A673 (cell line): ENCODE data around the gene KHDC1. TPM values are rescaled to one million over a fixed set of nuclear protein-coding genes. Genes with fewer than 3 reads are reported as not detected.

ENCODE experiments used
- BruUV-seq: library from RNA; stranded (reverse); fragments of 400-500 nt; replicated peaks from 2 replicates; lab custom pipeline; 2021; lab: Mats Ljungman, UMichigan
- CTCF ChIA-PET: fragments of 300-600 bp; sonication (Branson Sonifier 250); formaldehyde crosslinking; loops from one replicate; lab custom pipeline; 2022; ENCODE audit warnings: antibody characterized with exemption; lab: Charles Lee
- POLR2A ChIA-PET: fragments of 300-600 bp; sonication (Branson Sonifier 250); formaldehyde crosslinking; loops from one replicate; lab custom pipeline; 2022; ENCODE audit warnings: antibody characterized with exemption; ENCODE audit not compliant: low non-redundant PET; lab: Charles Lee
- DNase-seq: peaks from one replicate; pipeline ENCODE4 v3.0.0-alpha.2; 2015; ENCODE audit warnings: low spot score
- H3K27ac ChIP-seq: fragments of 200-600 bp; sonication (generic); 2 replicates; pipeline ENCODE4 v1.5.1; 2016; ENCODE audit warnings: mixed run types, low read depth, mild to moderate bottlenecking, mixed read lengths, antibody characterized with exemption, low read length; ENCODE audit not compliant: poor library complexity, severe bottlenecking
- H3K27me3 ChIP-seq: fragments of 200-600 bp; sonication (generic); replicated peaks from 2 replicates; pipeline ENCODE4 v1.6.1; 2017; ENCODE audit warnings: mixed run types, low read depth, mild to moderate bottlenecking, mixed read lengths, antibody characterized with exemption, low read length; ENCODE audit not compliant: insufficient read depth, poor library complexity
- H3K36me3 ChIP-seq: fragments of 200-600 bp; sonication (generic); 2 replicates; pipeline ENCODE4 v1.6.1; 2016; ENCODE audit warnings: mixed run types, mild to moderate bottlenecking, mixed read lengths, antibody characterized with exemption, low read length; ENCODE audit not compliant: insufficient read depth, poor library complexity, severe bottlenecking
- H3K4me1 ChIP-seq: fragments of 200-600 bp; sonication (generic); 2 replicates; pipeline ENCODE4 v1.6.1; 2017; ENCODE audit warnings: mixed run types, mild to moderate bottlenecking, mixed read lengths, antibody characterized with exemption, low read length; ENCODE audit not compliant: insufficient read depth, poor library complexity, severe bottlenecking
- H3K4me3 ChIP-seq: fragments of 200-600 bp; sonication (generic); 2 replicates; pipeline ENCODE4 v1.5.1; 2016; ENCODE audit warnings: low read depth, mixed run types, mild to moderate bottlenecking, mixed read lengths, low read length; ENCODE audit not compliant: poor library complexity, severe bottlenecking
- H3K9me3 ChIP-seq: fragments of 200-600 bp; sonication (generic); 2 replicates; pipeline ENCODE4 v1.6.1; 2016; ENCODE audit warnings: mixed run types, low read depth, mild to moderate bottlenecking, mixed read lengths, antibody characterized with exemption, low read length; ENCODE audit not compliant: poor library complexity, severe bottlenecking
- EZH2 ChIP-seq: fragments of 200-600 bp; sonication (generic); IDR thresholded peaks from 2 replicates; pipeline ENCODE4 v1.6.1; 2017; ENCODE audit warnings: borderline replicate concordance, low read depth, mild to moderate bottlenecking, mixed read lengths, antibody characterized with exemption, low read length; ENCODE audit not compliant: poor library complexity, severe bottlenecking
- intact Hi-C: fragments of 100-400 bp; cut with micrococcal nuclease; formaldehyde crosslinking; loops from one replicate; pipeline ENCODE4 v1.10.0; 2022; ENCODE audit not compliant: unreplicated experiment
- total RNA-seq: library from RNA; stranded (reverse); gene quantifications from 2 replicates; pipeline ENCODE4 v1.2.3, GENCODE V29; 2021
- TF ChIP-seq, protein P1 (sequence below): fragments of 300-800, 200-600 bp; sonication (generic); conservative IDR thresholded peaks from 2 replicates; pipeline ENCODE4 v1.5.1; 2017; ENCODE audit warnings: low read depth, mild to moderate bottlenecking, antibody characterized with exemption, low read length, moderate library complexity, mixed read lengths

Gene KHDC1
- total RNA-seq, 1 experiment from 2014 or later, result 11.1 TPM

DNA sequence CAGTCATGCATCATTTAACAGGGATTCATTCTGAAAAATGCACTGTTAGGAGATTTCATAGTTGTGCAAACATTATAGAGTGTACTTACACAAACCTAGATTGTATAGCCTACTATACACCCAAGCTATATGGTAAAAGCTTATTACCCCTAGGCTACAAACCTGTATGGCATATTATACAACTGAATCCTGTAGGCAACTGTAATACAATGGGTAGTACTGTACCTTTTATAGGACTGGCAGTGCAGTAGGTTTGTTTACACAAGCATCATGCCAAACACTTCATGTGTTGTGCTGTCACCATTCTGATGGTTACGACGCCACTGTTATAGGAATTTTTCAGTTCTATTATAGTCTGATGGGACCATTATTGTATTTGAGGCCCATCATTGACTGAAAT is 39.3 kb upstream of the KHDC1 start:
- Histone ChIP-seq H3K27me3 (no peaks in the 10 kb centered on the region), H3K36me3 (peaks cover 3% of the 10 kb centered on the region), H3K27ac (no peak overlapping the region), H3K4me1 (no peaks in the 10 kb centered on the region), H3K9me3 (no peaks in the 10 kb centered on the region), H3K4me3 (no peak overlapping the region)
- intact Hi-C loops, result no loop called here
- ChIA-PET CTCF (no interaction called here), POLR2A (no interaction called here)
- TF ChIP-seq, protein P1, sequence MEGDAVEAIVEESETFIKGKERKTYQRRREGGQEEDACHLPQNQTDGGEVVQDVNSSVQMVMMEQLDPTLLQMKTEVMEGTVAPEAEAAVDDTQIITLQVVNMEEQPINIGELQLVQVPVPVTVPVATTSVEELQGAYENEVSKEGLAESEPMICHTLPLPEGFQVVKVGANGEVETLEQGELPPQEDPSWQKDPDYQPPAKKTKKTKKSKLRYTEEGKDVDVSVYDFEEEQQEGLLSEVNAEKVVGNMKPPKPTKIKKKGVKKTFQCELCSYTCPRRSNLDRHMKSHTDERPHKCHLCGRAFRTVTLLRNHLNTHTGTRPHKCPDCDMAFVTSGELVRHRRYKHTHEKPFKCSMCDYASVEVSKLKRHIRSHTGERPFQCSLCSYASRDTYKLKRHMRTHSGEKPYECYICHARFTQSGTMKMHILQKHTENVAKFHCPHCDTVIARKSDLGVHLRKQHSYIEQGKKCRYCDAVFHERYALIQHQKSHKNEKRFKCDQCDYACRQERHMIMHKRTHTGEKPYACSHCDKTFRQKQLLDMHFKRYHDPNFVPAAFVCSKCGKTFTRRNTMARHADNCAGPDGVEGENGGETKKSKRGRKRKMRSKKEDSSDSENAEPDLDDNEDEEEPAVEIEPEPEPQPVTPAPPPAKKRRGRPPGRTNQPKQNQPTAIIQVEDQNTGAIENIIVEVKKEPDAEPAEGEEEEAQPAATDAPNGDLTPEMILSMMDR, result no peak
- no peak for TF ChIP-seq EZH2
- BruUV-seq, result no TSS peak
- DNase-seq, result no peak

DNA sequence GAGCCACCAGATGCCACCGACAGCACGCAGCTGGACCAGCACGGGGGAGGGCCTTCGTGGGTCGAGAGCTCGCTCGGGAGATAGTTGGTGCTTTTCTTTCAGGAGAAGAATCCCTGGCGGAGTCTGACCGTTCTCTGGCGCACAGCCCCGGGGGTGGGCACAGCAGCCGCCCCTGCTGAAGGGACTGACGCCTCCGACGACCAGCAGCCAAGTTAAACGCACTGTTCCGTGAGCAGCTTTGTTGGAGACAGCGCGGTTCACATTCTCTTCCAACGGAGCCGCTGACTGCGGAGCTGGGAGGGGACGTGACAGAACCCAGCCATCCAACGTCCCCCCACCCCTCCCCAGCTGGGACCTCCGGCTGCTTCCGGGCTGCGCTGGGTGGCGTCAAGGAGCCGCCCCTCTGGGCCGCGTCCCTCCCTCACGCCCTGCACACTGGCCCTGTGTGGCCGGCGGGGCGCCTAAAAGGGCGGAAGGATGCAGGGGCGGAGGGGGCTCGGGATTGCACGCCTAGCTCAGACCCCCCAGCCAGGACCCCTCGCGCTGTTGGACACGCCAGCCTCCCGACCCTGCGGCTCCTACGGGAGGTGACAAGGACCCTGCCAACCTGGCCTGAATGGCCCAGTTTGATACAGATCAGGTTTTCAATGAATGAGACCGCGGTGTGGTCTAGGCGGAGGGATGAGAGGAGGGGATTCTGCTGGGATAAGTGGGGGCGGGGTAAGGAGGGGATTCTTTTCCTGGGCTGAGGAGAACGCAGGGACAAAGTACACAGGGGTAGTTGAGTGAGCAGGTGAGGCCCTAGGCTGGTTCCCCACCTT is 36.4 kb upstream of the KHDC1 start:
- H3K27me3 ChIP-seq, result no peaks in the 10 kb centered on the region
- intact Hi-C loops, result no loop called here
- no peaks in the 10 kb centered on the region for H3K4me1 ChIP-seq
- DNase-seq, result no peak
- H3K4me3 ChIP-seq, result no peak overlapping the region
- H3K36me3 ChIP-seq, result peaks cover 4% of the 10 kb centered on the region
- no peak overlapping the region for H3K27ac ChIP-seq
- no TSS peak for BruUV-seq
- CTCF ChIA-PET, result no interaction called here
- TF ChIP-seq, protein P1, result no peak
- no peak for TF ChIP-seq EZH2
- H3K9me3 ChIP-seq, result no peaks in the 10 kb centered on the region
- POLR2A ChIA-PET, result no interaction called here

DNA sequence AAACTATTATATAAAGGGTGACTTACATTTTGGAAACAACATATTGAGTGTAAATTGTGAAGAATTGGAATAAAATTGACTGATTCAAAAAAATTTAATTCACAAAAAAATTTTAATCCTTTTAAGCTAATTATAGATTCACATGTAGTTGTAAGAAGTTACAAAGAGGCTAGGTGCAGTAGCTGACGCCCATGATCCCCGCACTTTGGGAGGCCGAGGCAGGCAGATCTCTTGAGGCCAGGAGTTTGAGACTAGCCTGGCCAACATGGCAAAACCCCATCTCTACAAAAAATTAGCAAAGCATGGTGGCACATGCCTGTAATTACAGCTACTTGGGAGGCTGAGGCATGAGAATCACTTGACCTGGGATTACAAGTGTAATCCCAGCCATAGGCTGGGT is 30.3 kb upstream of the KHDC1 start:
- intact Hi-C loops, result no loop called here
- Histone ChIP-seq H3K27me3 (no peaks in the 10 kb centered on the region), H3K4me1 (no peaks in the 10 kb centered on the region), H3K4me3 (no peak overlapping the region), H3K36me3 (peaks cover 7% of the 10 kb centered on the region), H3K27ac (no peak overlapping the region), H3K9me3 (no peaks in the 10 kb centered on the region)
- no peak for DNase-seq
- ChIA-PET CTCF (no interaction called here), POLR2A (no interaction called here)
- BruUV-seq, result no TSS peak
- no peak for TF ChIP-seq EZH2
- TF ChIP-seq, protein P1, result no peak
